Suprapubic skin (tissue), 4 donors: Measurements from ENCODE around the gene TMEM250. TPM values are rescaled to one million over a fixed set of nuclear protein-coding genes. Genes with fewer than 3 reads are reported as not detected.

ENCODE experiments used
- DNase-seq, 2 donors: peaks; one replicate each; pipeline ENCODE4 v3.0.0-alpha.2; 2019; ENCODE audit warnings: low spot score in 2 of 2
- H3K27ac ChIP-seq: fragments of 200-600 bp; sonication (generic); one replicate; pipeline ENCODE4 v1.5.1; 2019
- H3K27me3 ChIP-seq: fragments of 200-600 bp; sonication (generic); one replicate; pipeline ENCODE4 v1.5.1; 2019
- H3K36me3 ChIP-seq: fragments of 200-600 bp; sonication (generic); one replicate; pipeline ENCODE4 v1.5.1; 2019
- H3K4me1 ChIP-seq: fragments of 200-600 bp; sonication (generic); one replicate; pipeline ENCODE4 v1.5.1; 2019
- H3K4me3 ChIP-seq: fragments of 200-600 bp; sonication (generic); one replicate; pipeline ENCODE4 v1.5.1; 2019; ENCODE audit warnings: mild to moderate bottlenecking
- H3K9me3 ChIP-seq: fragments of 200-600 bp; sonication (generic); one replicate; pipeline ENCODE4 v1.5.1; 2019
- EP300 ChIP-seq: sonication (generic); formaldehyde crosslinking; IDR thresholded peaks from one replicate; pipeline ENCODE4 v1.6.1; 2017; ENCODE audit warnings: antibody characterized with exemption
- POLR2A ChIP-seq, 2 donors: fragments of 450-650 bp; IDR thresholded peaks; one replicate each; pipeline ENCODE4 v1.6.1; 2017; ENCODE audit warnings: antibody characterized with exemption in 2 of 2, mild to moderate bottlenecking in 2 of 2, moderate library complexity in 2 of 2
- POLR2AphosphoS5 ChIP-seq, 3 donors: sonication (generic); formaldehyde crosslinking; IDR thresholded peaks; one replicate each; pipeline ENCODE4 v1.6.1; 2017; ENCODE audit warnings: antibody characterized with exemption in 3 of 3
- WGBS: methylation state at CpG from one replicate; pipeline ENCODE4 v1.1.5; 2018; 5-methylcytosine and 5-hydroxymethylcytosine counted together
- total RNA-seq, 4 donors: library from RNA; depleted of rRNA; stranded (reverse); fragments of >200 nt; gene quantifications; one replicate each; pipeline ENCODE4 v1.1.0, GENCODE V29; 2016
- TF ChIP-seq, protein P1 (sequence below), 2 donors: fragments of 200-600 bp in 1 of 2; fragments of 450-650 bp in 1 of 2; sonication (generic) in 1 of 2; IDR thresholded peaks; one replicate each; pipeline ENCODE4 v1.5.1; 2016 to 2019; ENCODE audit warnings: antibody characterized with exemption in 2 of 2, mild to moderate bottlenecking in 1 of 2, moderate library complexity in 1 of 2

The TMEM250 gene
- total RNA-seq, 4 donors from 2014 or later: 37.0 to 66.9 (median 57.8) TPM

DNA sequence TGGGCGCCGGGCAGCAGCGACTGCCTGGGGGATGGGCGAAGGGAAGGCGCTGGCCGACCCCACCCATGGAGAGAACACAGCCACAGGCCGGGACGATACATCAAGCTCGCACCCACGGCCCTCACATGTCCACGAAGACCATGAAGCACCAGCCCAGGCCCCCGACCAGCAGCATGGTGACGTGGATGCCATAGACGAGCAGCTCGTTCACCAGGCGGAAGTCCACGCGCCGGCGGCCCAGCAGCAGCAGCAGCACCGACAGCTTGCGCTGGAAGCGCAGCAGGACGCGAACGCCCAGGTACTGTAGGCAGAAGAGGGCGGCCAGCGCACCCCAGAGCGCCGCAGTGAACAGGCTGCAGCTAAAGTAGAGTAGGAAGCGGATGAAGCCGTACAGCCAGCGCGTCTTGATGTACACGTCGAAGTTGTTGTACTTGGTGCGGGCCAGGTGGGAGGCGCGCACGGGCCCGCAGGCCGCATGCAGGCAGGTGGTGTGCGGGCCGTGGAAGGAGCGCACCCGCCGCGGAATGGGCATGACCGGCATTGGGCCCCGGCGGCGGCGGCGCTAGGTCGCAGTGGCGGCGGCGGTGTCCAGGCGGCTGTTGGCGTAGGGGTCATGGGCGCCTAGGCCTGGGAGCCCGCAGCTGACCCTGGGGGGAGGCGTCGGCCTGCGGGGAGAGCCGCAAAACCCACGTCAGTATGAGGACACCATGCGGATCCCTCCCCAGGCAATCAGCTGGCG, 2.1 kb downstream of the TMEM250 start:
- H3K27me3 ChIP-seq: no peaks in the 10 kb centered on the region
- H3K4me3 ChIP-seq: no peak overlapping the region
- H3K9me3 ChIP-seq: no peaks in the 10 kb centered on the region
- no peak overlapping the region for H3K27ac ChIP-seq
- peaks cover 24% of the 10 kb centered on the region for H3K36me3 ChIP-seq
- no peak for DNase-seq
- no peak for TF ChIP-seq POLR2AphosphoS5 (IDR thresholded peaks at IDR 0.05)
- TF ChIP-seq EP300: no peak
- TF ChIP-seq POLR2A (IDR thresholded peaks at IDR 0.05): no peak
- TF ChIP-seq, protein P1, sequence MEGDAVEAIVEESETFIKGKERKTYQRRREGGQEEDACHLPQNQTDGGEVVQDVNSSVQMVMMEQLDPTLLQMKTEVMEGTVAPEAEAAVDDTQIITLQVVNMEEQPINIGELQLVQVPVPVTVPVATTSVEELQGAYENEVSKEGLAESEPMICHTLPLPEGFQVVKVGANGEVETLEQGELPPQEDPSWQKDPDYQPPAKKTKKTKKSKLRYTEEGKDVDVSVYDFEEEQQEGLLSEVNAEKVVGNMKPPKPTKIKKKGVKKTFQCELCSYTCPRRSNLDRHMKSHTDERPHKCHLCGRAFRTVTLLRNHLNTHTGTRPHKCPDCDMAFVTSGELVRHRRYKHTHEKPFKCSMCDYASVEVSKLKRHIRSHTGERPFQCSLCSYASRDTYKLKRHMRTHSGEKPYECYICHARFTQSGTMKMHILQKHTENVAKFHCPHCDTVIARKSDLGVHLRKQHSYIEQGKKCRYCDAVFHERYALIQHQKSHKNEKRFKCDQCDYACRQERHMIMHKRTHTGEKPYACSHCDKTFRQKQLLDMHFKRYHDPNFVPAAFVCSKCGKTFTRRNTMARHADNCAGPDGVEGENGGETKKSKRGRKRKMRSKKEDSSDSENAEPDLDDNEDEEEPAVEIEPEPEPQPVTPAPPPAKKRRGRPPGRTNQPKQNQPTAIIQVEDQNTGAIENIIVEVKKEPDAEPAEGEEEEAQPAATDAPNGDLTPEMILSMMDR (IDR thresholded peaks at IDR 0.05): no peak
- 96% methylated on average over 54 of the region's 69 CpGs for WGBS
- peaks cover 35% of the 10 kb centered on the region for H3K4me1 ChIP-seq

DNA sequence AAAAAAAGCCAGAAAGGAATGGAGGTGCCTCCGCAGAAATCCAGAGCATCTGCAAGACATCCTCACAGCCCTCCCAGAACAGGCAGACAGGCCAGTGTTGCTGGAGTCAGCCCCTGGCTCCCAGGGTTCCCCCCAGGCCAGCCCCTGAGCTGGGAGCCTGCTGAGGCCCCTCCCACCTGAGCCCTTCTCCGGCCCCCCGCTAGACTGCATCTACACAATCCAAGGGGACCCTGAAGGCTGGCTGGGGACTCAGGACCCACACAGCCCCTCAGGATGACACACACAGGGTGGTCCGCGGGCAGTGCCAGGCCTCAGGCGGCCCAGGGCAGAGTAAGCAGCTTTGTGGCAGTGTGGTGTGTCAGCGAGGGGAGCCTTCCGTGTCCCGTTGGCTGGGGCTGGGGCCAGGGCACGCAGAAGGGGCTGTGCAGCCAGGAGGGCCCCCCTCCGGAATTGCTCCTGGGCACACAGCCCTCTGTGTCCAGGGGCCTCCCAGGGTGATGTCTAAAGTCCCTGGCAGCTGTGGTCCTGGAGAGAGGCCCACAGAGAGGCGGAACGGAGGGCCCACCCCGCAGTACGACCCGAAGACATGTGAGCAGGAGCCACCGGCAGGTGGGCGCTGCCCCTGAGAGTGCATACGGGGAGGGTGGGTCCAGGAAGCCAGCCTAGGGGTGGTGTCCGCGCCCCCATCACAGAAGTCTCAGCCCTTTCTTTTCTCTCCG, 2.9 kb downstream of the TMEM250 start:
- no peaks in the 10 kb centered on the region for H3K9me3 ChIP-seq

DNA sequence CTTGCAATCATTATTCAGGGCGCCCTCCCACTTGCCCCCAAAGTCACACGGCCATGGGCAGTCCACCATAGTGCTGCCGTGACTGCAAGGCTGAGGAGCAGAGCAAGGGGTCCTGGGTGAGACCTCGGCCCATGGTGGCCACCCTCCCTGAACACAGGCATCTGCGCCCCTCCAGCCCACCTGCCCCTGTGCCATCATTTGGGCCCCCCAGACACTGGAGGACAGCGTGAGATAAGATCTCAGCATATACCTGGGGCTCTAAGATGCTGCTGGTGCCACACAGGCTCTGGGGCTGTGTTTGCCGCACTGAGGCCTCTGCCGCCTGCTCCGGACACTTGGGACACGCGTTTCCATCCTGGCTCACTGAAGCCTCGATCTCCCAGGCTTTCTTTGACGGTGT, 3.5 kb downstream of the TMEM250 start:
- TF ChIP-seq, protein P1 (IDR thresholded peaks at IDR 0.05): no peak
- TF ChIP-seq POLR2A (IDR thresholded peaks at IDR 0.05): no peak
- TF ChIP-seq EP300: no peak
- no peak for TF ChIP-seq POLR2AphosphoS5 (IDR thresholded peaks at IDR 0.05)
- 86% methylated on average over 13 of the region's 13 CpGs for WGBS
- Histone ChIP-seq H3K4me1 (peaks cover 40% of the 10 kb centered on the region), H3K36me3 (peaks cover 24% of the 10 kb centered on the region), H3K9me3 (no peaks in the 10 kb centered on the region), H3K27ac (no peak overlapping the region), H3K4me3 (no peak overlapping the region), H3K27me3 (no peaks in the 10 kb centered on the region)
- no peak for DNase-seq

More for the DNA sequence above, 2.9 kb downstream of the TMEM250 start:
- Histone ChIP-seq H3K36me3 (peaks cover 24% of the 10 kb centered on the region), H3K4me3 (no peak overlapping the region), H3K4me1 (peaks cover 40% of the 10 kb centered on the region), H3K27me3 (no peaks in the 10 kb centered on the region), H3K27ac (no peak overlapping the region)
- DNase-seq: no peak
- no peak for TF ChIP-seq POLR2AphosphoS5 (IDR thresholded peaks at IDR 0.05)
- no peak for TF ChIP-seq POLR2A (IDR thresholded peaks at IDR 0.05)
- no peak for TF ChIP-seq EP300
- TF ChIP-seq, protein P1 (IDR thresholded peaks at IDR 0.05): no peak
- WGBS: 93% methylated on average over 6 of the region's 22 CpGs

DNA sequence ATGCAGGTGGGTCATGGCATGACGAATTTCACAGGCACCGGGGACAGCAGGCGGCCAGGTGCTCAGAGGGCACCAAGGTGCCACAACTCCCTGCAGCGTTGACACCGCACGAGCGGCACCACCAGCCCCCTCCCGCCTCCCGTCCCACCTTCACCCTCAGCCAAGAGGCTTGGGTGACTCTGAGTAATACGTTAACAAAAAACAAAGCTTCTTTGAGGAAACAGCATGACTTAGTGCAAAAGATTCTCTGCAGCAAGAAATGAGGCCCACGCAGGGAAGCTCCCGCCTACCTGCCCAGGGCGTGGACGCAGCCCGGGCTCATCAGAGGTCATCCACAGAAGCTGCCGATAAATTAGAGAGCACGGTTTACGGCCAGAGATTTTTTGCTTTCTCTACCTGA, 4.1 kb downstream of the TMEM250 start:
- Histone ChIP-seq H3K36me3 (peaks cover 24% of the 10 kb centered on the region), H3K27me3 (no peaks in the 10 kb centered on the region), H3K4me3 (no peak overlapping the region), H3K4me1 (peaks cover 40% of the 10 kb centered on the region), H3K27ac (no peak overlapping the region), H3K9me3 (no peaks in the 10 kb centered on the region)
- no peak for TF ChIP-seq POLR2A (IDR thresholded peaks at IDR 0.05)
- TF ChIP-seq, protein P1 (IDR thresholded peaks at IDR 0.05): no peak
- TF ChIP-seq POLR2AphosphoS5 (IDR thresholded peaks at IDR 0.05): no peak
- no peak for TF ChIP-seq EP300
- WGBS: 90% methylated on average over 18 of the region's 18 CpGs
- DNase-seq: no peak

DNA sequence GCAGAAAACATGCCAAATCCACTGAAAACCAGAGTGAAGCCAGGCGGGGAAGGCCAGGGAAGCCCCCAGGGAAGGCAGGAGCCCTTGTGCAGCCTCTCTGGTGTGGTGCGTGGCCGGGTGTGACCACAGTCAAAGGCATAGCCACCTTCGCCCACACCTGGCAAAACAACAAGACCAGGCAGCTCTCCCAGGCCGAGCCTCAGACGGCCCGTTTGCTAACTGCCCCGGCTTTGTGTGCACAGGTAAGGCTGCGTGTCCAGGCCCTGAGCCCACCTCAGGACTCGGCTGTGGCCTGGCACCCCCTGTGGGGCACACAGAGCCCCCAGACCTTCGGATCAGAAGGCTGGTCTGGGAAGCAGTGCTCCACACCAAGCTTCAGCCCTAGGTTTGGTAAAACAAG, 6.1 kb downstream of the TMEM250 start:
- TF ChIP-seq, protein P1 (IDR thresholded peaks at IDR 0.05): no peak
- TF ChIP-seq POLR2A (IDR thresholded peaks at IDR 0.05) (no peak), EP300 (no peak), POLR2AphosphoS5 (IDR thresholded peaks at IDR 0.05) (no peak)
- H3K27me3 ChIP-seq: no peaks in the 10 kb centered on the region
- H3K27ac ChIP-seq: no peak overlapping the region
- no peak for DNase-seq
- H3K9me3 ChIP-seq: no peaks in the 10 kb centered on the region
- H3K4me3 ChIP-seq: no peak overlapping the region
- 72% methylated on average over 7 of the region's 11 CpGs for WGBS
- H3K36me3 ChIP-seq: peaks cover 24% of the 10 kb centered on the region
- peaks cover 50% of the 10 kb centered on the region for H3K4me1 ChIP-seq
